WTC11 (cell line): ENCODE data around the gene PIK3C2A. TPM values are rescaled to one million over a fixed set of nuclear protein-coding genes. Genes with fewer than 3 reads are reported as not detected.

Experiments used
- ATAC-seq: fragments of 200-7000 bp; cut with Tn5 transposase; 2 replicates; pipeline ENCODE4 v1.10.0; 2021; ENCODE audit warnings: mild to moderate bottlenecking, moderate library complexity
- CTCF ChIA-PET: fragments of 300-600 bp; sonication (Branson Sonifier 250); formaldehyde crosslinking; loops from one replicate; lab custom pipeline; 2021; ENCODE audit warnings: antibody characterized with exemption; lab: Charles Lee
- POLR2A ChIA-PET: fragments of 350-600 bp; sonication (Branson Sonifier 250); formaldehyde crosslinking; loops from one replicate; lab custom pipeline; 2021; ENCODE audit warnings: antibody characterized with exemption; lab: Charles Lee
- DNase-seq: peaks from one replicate; pipeline ENCODE4 v3.0.0; 2021; ENCODE audit warnings: low spot score
- H3K27ac Mint-ChIP-seq: 2 replicates; pipeline ENCODE4 v1.8.0; 2021; ENCODE audit warnings: mixed read lengths
- H3K27me3 Mint-ChIP-seq: 2 replicates; pipeline ENCODE4 v1.8.0; 2021; ENCODE audit warnings: low read depth, mild to moderate bottlenecking, moderate library complexity, mixed read lengths
- H3K36me3 Mint-ChIP-seq: 2 replicates; pipeline ENCODE4 v1.8.0; 2021; ENCODE audit warnings: mixed read lengths
- H3K4me1 Mint-ChIP-seq: 2 replicates; pipeline ENCODE4 v1.8.0; 2022; ENCODE audit warnings: mixed read lengths
- H3K4me3 Mint-ChIP-seq: 2 replicates; pipeline ENCODE4 v1.8.0; 2021; ENCODE audit warnings: mild to moderate bottlenecking, moderate library complexity, mixed read lengths
- H3K9me3 Mint-ChIP-seq: 2 replicates; pipeline ENCODE4 v1.8.0; 2021; ENCODE audit warnings: mixed read lengths
- CREB1 ChIP-seq: sonication (generic); formaldehyde crosslinking; IDR thresholded peaks from 2 replicates; pipeline ENCODE4 v1.8.0; 2023; ENCODE audit warnings: mild to moderate bottlenecking, missing genetic modification reagents
- JAZF1 ChIP-seq: fragments of 250-450 bp; sonication (Bioruptor Pico); IDR thresholded peaks from 2 replicates; pipeline ENCODE4 v1.9.0; 2021; ENCODE audit warnings: moderate library complexity, mild to moderate bottlenecking, inconsistent platforms
- JUN ChIP-seq: sonication (generic); formaldehyde crosslinking; IDR thresholded peaks from 2 replicates; pipeline ENCODE4 v1.8.0; 2023; ENCODE audit warnings: mild to moderate bottlenecking, missing genetic modification reagents
- MYBL2 ChIP-seq: sonication (generic); formaldehyde crosslinking; IDR thresholded peaks from 2 replicates; pipeline ENCODE4 v1.8.1; 2023; ENCODE audit warnings: mild to moderate bottlenecking, moderate library complexity, missing genetic modification reagents
- NFYB ChIP-seq: sonication (generic); formaldehyde crosslinking; conservative IDR thresholded peaks from 2 replicates; pipeline ENCODE4 v1.8.0; 2022; ENCODE audit warnings: low read depth, missing genetic modification reagents
- RELA ChIP-seq: sonication (generic); formaldehyde crosslinking; IDR thresholded peaks from 2 replicates; pipeline ENCODE4 v1.8.1; 2022; ENCODE audit warnings: missing genetic modification reagents, mild to moderate bottlenecking, borderline replicate concordance
- SP1 ChIP-seq: sonication (generic); formaldehyde crosslinking; conservative IDR thresholded peaks from 2 replicates; pipeline ENCODE4 v1.8.1; 2022; ENCODE audit warnings: missing genetic modification reagents
- TEAD1 ChIP-seq: sonication (generic); formaldehyde crosslinking; IDR thresholded peaks from 2 replicates; pipeline ENCODE4 v1.8.0; 2022; ENCODE audit warnings: mild to moderate bottlenecking, missing genetic modification reagents
- ZNF219 ChIP-seq: sonication (generic); formaldehyde crosslinking; IDR thresholded peaks from 2 replicates; pipeline ENCODE4 v1.8.0; 2023; ENCODE audit warnings: missing genetic modification reagents, mild to moderate bottlenecking, borderline replicate concordance
- ZNF232 ChIP-seq: sonication (generic); formaldehyde crosslinking; IDR thresholded peaks from 2 replicates; pipeline ENCODE4 v1.8.0; 2022; ENCODE audit warnings: mild to moderate bottlenecking, missing genetic modification reagents
- ZNF396 ChIP-seq: fragments of 250-450 bp; sonication (Bioruptor Pico); IDR thresholded peaks from 2 replicates; pipeline ENCODE4 v1.8.0; 2021; ENCODE audit warnings: mild to moderate bottlenecking, moderate library complexity, borderline replicate concordance
- total RNA-seq: library from RNA; stranded (reverse); gene quantifications from 3 replicates; pipeline ENCODE4 v1.2.3, GENCODE V29; 2021
- TF ChIP-seq, protein P1 (sequence below): sonication (generic); formaldehyde crosslinking; IDR thresholded peaks from 2 replicates; pipeline ENCODE4 v1.8.0; 2022; ENCODE audit warnings: missing genetic modification reagents
- TF ChIP-seq, protein P2 (sequence below): sonication (generic); formaldehyde crosslinking; IDR thresholded peaks from 2 replicates; pipeline ENCODE4 v1.8.1; 2022; ENCODE audit warnings: low read depth, mild to moderate bottlenecking, moderate library complexity, missing genetic modification reagents, borderline replicate concordance
- TF ChIP-seq, protein P3 (sequence below): sonication (generic); formaldehyde crosslinking; IDR thresholded peaks from 2 replicates; pipeline ENCODE4 v1.8.0; 2023; ENCODE audit warnings: mild to moderate bottlenecking, missing genetic modification reagents
- TF ChIP-seq, protein P4 (sequence below): fragments of 200-600 bp; IDR thresholded peaks from 2 replicates; pipeline ENCODE4 v1.8.0; 2022; ENCODE audit warnings: antibody characterized with exemption
- TF ChIP-seq, protein P5 (sequence below): sonication (generic); formaldehyde crosslinking; IDR thresholded peaks from 2 replicates; pipeline ENCODE4 v1.8.0; 2022; ENCODE audit warnings: mild to moderate bottlenecking, missing genetic modification reagents
- TF ChIP-seq, protein P6 (sequence below): sonication (generic); formaldehyde crosslinking; IDR thresholded peaks from 2 replicates; pipeline ENCODE4 v1.8.0; 2022; ENCODE audit warnings: mild to moderate bottlenecking, missing genetic modification reagents
- TF ChIP-seq, protein P7 (sequence below): sonication (generic); formaldehyde crosslinking; IDR thresholded peaks from 2 replicates; pipeline ENCODE4 v1.8.1; 2023; ENCODE audit warnings: mild to moderate bottlenecking, missing genetic modification reagents

PIK3C2A gene
- total RNA-seq, 1 experiment from 2014 or later = 105 TPM

DNA sequence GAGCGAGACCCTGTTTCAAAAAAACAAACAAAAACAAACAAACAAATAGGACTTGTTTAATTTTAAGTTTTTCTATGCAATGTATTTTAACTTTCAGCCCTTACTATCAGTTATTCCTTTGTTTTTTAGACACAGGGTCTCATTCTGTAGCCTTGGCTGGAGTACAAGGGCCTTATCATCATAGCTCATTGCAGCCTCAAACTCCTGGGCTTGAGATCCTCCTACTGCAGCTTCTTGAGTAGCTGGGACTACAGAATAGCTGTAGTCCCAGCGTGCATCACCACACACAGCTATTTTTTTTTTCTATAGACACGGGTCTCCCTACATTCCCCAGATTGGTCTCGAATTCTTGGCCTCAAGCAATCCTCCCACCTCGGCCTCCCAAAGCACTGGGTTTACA, 44.5 kb downstream of the PIK3C2A start:
- TF ChIP-seq SP1 (CRISPR knock-in tag) (no peak), JUN (CRISPR knock-in tag) (no peak), NFYB (no peak), JAZF1 (CRISPR knock-in tag) (no peak), CREB1 (CRISPR knock-in tag) (no peak), MYBL2 (CRISPR knock-in tag) (no peak), TEAD1 (no peak), RELA (CRISPR knock-in tag) (no peak), ZNF219 (no peak)
- TF ChIP-seq, protein P1, sequence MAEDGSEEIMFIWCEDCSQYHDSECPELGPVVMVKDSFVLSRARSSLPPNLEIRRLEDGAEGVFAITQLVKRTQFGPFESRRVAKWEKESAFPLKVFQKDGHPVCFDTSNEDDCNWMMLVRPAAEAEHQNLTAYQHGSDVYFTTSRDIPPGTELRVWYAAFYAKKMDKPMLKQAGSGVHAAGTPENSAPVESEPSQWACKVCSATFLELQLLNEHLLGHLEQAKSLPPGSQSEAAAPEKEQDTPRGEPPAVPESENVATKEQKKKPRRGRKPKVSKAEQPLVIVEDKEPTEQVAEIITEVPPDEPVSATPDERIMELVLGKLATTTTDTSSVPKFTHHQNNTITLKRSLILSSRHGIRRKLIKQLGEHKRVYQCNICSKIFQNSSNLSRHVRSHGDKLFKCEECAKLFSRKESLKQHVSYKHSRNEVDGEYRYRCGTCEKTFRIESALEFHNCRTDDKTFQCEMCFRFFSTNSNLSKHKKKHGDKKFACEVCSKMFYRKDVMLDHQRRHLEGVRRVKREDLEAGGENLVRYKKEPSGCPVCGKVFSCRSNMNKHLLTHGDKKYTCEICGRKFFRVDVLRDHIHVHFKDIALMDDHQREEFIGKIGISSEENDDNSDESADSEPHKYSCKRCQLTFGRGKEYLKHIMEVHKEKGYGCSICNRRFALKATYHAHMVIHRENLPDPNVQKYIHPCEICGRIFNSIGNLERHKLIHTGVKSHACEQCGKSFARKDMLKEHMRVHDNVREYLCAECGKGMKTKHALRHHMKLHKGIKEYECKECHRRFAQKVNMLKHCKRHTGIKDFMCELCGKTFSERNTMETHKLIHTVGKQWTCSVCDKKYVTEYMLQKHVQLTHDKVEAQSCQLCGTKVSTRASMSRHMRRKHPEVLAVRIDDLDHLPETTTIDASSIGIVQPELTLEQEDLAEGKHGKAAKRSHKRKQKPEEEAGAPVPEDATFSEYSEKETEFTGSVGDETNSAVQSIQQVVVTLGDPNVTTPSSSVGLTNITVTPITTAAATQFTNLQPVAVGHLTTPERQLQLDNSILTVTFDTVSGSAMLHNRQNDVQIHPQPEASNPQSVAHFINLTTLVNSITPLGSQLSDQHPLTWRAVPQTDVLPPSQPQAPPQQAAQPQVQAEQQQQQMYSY (CRISPR knock-in tag) = no peak
- TF ChIP-seq, protein P2, sequence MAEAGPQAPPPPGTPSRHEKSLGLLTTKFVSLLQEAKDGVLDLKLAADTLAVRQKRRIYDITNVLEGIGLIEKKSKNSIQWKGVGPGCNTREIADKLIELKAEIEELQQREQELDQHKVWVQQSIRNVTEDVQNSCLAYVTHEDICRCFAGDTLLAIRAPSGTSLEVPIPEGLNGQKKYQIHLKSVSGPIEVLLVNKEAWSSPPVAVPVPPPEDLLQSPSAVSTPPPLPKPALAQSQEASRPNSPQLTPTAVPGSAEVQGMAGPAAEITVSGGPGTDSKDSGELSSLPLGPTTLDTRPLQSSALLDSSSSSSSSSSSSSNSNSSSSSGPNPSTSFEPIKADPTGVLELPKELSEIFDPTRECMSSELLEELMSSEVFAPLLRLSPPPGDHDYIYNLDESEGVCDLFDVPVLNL (CRISPR knock-in tag) = no peak
- TF ChIP-seq, protein P3, sequence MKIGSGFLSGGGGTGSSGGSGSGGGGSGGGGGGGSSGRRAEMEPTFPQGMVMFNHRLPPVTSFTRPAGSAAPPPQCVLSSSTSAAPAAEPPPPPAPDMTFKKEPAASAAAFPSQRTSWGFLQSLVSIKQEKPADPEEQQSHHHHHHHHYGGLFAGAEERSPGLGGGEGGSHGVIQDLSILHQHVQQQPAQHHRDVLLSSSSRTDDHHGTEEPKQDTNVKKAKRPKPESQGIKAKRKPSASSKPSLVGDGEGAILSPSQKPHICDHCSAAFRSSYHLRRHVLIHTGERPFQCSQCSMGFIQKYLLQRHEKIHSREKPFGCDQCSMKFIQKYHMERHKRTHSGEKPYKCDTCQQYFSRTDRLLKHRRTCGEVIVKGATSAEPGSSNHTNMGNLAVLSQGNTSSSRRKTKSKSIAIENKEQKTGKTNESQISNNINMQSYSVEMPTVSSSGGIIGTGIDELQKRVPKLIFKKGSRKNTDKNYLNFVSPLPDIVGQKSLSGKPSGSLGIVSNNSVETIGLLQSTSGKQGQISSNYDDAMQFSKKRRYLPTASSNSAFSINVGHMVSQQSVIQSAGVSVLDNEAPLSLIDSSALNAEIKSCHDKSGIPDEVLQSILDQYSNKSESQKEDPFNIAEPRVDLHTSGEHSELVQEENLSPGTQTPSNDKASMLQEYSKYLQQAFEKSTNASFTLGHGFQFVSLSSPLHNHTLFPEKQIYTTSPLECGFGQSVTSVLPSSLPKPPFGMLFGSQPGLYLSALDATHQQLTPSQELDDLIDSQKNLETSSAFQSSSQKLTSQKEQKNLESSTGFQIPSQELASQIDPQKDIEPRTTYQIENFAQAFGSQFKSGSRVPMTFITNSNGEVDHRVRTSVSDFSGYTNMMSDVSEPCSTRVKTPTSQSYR = no peak
- TF ChIP-seq, protein P4, sequence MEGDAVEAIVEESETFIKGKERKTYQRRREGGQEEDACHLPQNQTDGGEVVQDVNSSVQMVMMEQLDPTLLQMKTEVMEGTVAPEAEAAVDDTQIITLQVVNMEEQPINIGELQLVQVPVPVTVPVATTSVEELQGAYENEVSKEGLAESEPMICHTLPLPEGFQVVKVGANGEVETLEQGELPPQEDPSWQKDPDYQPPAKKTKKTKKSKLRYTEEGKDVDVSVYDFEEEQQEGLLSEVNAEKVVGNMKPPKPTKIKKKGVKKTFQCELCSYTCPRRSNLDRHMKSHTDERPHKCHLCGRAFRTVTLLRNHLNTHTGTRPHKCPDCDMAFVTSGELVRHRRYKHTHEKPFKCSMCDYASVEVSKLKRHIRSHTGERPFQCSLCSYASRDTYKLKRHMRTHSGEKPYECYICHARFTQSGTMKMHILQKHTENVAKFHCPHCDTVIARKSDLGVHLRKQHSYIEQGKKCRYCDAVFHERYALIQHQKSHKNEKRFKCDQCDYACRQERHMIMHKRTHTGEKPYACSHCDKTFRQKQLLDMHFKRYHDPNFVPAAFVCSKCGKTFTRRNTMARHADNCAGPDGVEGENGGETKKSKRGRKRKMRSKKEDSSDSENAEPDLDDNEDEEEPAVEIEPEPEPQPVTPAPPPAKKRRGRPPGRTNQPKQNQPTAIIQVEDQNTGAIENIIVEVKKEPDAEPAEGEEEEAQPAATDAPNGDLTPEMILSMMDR = no peak
- TF ChIP-seq, protein P5, sequence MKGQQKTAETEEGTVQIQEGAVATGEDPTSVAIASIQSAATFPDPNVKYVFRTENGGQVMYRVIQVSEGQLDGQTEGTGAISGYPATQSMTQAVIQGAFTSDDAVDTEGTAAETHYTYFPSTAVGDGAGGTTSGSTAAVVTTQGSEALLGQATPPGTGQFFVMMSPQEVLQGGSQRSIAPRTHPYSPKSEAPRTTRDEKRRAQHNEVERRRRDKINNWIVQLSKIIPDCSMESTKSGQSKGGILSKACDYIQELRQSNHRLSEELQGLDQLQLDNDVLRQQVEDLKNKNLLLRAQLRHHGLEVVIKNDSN = no peak
- TF ChIP-seq, protein P6, sequence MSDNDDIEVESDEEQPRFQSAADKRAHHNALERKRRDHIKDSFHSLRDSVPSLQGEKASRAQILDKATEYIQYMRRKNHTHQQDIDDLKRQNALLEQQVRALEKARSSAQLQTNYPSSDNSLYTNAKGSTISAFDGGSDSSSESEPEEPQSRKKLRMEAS (CRISPR knock-in tag) = no peak
- TF ChIP-seq, all 79 proteins: peak for 0
- Mint-ChIP-seq H3K4me3 (no peak overlapping the region), H3K27me3 (no peaks in the 10 kb centered on the region), H3K9me3 (no peaks in the 10 kb centered on the region), H3K27ac (no peak overlapping the region), H3K36me3 (peaks cover 8% of the 10 kb centered on the region), H3K4me1 (peaks cover 34% of the 10 kb centered on the region)
- DNase-seq (no peak), ATAC-seq (no peak)
- ChIA-PET POLR2A (no interaction called here), CTCF (no interaction called here)

DNA sequence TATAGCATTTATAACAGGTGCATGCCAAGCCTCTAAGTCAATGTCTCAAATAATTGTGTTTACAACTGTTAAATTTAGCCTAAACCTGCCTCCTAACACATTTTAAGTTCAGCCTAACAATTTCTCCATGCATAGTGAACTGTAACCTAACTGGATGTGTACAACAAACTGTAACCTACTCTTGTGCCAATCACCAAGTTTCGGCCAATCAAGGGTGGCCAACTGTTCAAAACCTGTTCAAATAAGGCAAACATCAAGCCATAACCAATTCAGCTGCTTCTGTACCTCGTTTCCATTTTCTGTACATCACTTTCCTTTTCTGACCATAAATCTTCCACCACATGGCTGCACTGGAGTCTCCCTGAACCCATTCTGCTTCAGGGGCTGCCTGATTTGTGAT, 45.4 kb downstream of the PIK3C2A start:
- ChIA-PET POLR2A (no interaction called here), CTCF (no interaction called here)
- Mint-ChIP-seq H3K4me1 (peaks cover 36% of the 10 kb centered on the region), H3K27ac (no peak overlapping the region), H3K27me3 (no peaks in the 10 kb centered on the region), H3K36me3 (no peaks in the 10 kb centered on the region; the same call in 1 of the 2 replicates), H3K4me3 (no peak overlapping the region), H3K9me3 (no peaks in the 10 kb centered on the region)
- ATAC-seq (no peak), DNase-seq (no peak)
- TF ChIP-seq RELA (CRISPR knock-in tag) = no peak
- TF ChIP-seq ZNF232 (CRISPR knock-in tag) = no peak
- TF ChIP-seq, protein P2 (CRISPR knock-in tag) = no peak
- TF ChIP-seq, protein P7, sequence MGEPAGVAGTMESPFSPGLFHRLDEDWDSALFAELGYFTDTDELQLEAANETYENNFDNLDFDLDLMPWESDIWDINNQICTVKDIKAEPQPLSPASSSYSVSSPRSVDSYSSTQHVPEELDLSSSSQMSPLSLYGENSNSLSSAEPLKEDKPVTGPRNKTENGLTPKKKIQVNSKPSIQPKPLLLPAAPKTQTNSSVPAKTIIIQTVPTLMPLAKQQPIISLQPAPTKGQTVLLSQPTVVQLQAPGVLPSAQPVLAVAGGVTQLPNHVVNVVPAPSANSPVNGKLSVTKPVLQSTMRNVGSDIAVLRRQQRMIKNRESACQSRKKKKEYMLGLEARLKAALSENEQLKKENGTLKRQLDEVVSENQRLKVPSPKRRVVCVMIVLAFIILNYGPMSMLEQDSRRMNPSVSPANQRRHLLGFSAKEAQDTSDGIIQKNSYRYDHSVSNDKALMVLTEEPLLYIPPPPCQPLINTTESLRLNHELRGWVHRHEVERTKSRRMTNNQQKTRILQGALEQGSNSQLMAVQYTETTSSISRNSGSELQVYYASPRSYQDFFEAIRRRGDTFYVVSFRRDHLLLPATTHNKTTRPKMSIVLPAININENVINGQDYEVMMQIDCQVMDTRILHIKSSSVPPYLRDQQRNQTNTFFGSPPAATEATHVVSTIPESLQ (CRISPR knock-in tag) = no peak
- no peak for TF ChIP-seq ZNF396 (CRISPR knock-in tag)
